C4-2B (cell line): Measurements from ENCODE around the gene ERGIC1.

Experiments used
- ZFX ChIP-seq: fragments of 450-650 bp; IDR thresholded peaks from 2 replicates; pipeline ENCODE4 v1.6.1; 2017
- TF ChIP-seq, protein P1 (sequence below): fragments of 450-650 bp; conservative IDR thresholded peaks from 2 replicates; pipeline ENCODE4 v1.5.1; 2017; ENCODE audit warnings: mild to moderate bottlenecking

DNA sequence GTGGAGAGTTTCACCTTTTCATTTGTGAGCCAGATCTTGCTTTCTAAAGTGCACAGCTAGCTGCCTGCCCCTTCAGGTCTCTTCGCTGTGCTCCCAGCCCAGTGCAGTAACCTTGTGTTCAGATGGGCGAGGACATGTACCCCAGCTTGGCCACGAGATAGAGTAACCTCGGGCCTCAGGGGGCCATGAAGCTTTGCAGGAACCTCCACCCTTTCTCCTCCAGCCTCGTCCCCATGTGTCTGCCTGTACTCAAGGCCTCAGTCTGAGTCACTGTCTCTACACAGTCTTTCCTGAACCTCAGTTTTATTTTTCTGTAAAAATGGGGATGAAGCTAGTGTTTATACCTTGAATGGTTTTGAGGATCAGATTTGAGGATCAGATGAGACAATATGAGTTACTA, 37.9 kb downstream of the ERGIC1 start:
- TF ChIP-seq, protein P1, sequence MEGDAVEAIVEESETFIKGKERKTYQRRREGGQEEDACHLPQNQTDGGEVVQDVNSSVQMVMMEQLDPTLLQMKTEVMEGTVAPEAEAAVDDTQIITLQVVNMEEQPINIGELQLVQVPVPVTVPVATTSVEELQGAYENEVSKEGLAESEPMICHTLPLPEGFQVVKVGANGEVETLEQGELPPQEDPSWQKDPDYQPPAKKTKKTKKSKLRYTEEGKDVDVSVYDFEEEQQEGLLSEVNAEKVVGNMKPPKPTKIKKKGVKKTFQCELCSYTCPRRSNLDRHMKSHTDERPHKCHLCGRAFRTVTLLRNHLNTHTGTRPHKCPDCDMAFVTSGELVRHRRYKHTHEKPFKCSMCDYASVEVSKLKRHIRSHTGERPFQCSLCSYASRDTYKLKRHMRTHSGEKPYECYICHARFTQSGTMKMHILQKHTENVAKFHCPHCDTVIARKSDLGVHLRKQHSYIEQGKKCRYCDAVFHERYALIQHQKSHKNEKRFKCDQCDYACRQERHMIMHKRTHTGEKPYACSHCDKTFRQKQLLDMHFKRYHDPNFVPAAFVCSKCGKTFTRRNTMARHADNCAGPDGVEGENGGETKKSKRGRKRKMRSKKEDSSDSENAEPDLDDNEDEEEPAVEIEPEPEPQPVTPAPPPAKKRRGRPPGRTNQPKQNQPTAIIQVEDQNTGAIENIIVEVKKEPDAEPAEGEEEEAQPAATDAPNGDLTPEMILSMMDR, result no peak
- TF ChIP-seq ZFX, result no peak
